Right cardiac atrium (tissue), 5 donors: ENCODE data around the gene MLXIP. TPM values are rescaled to one million over a fixed set of nuclear protein-coding genes. Genes with fewer than 3 reads are reported as not detected.
A peak's percentile ranks its signal among the peaks of the same experiment; 100 is the strongest.

ENCODE experiments used
- ATAC-seq, 2 donors: fragments of 200-7000 bp; cut with Tn5 transposase; one replicate each; pipeline versions ENCODE4 v1.8.0 to v1.9.1; 2020; ENCODE audit warnings: moderate library complexity in 2 of 2, mild to moderate bottlenecking in 1 of 2
- DNase-seq, 3 donors: peaks; one replicate each; pipeline ENCODE4 v3.0.0-alpha.2; 2020
- H3K27ac ChIP-seq: one replicate; pipeline ENCODE4 v1.5.1; 2013; ENCODE audit warnings: mild to moderate bottlenecking, low read length, control low read depth, moderate library complexity
- H3K27me3 ChIP-seq: one replicate; pipeline ENCODE4 v1.6.1; 2013; ENCODE audit not compliant: control insufficient read depth, insufficient read depth
- H3K4me1 ChIP-seq: one replicate; pipeline ENCODE4 v1.6.1; 2013; ENCODE audit warnings: low read length; ENCODE audit not compliant: control insufficient read depth, insufficient read depth
- H3K4me3 ChIP-seq: one replicate; pipeline ENCODE4 v1.5.1; 2013; ENCODE audit warnings: low read length, control low read depth
- H3K9me3 ChIP-seq: one replicate; pipeline ENCODE4 v1.6.1; 2013; ENCODE audit warnings: low read length; ENCODE audit not compliant: control insufficient read depth
- WGBS: extraction: QIAGEN DNeasy Blood & Tissue Kit; methylation state at CpG from one replicate; pipeline ENCODE4 v1.1.7; 2013; 5-methylcytosine and 5-hydroxymethylcytosine counted together
- intact Hi-C, 4 donors: fragments of 100-400 bp; cut with DNase I; formaldehyde crosslinking; loops; one replicate each; pipeline versions ENCODE4 v1.11.0 to v1.14.0; 2022 to 2023
- polyA plus RNA-seq: library from polyadenylated mRNA; stranded (reverse); fragments of 200-250 nt; gene quantifications from one replicate; pipeline ENCODE4 v1.2.3, GENCODE V29; 2013
- total RNA-seq, 4 donors: library from RNA; stranded (reverse); fragmentation: NEBNext Ultra II Directional; extraction: Animal tissue kit (Norgen Biotek cat#: 25700); gene quantifications; one replicate each; pipeline ENCODE4 v1.2.1, GENCODE V29; 2021
- donor health status: healthy with polysubstance abuse.
- donor health status: DM: no; HTN: yes; CAD: no.
- donor health status: DM: no; HTN: no; CAD: no.
- donor health status: DM: no; HTN: yes; CAD: no; lungs with severe emphysema.
- donor health status: DM: yes; HTN: yes; CAD: no.

Gene MLXIP
- total and polyA plus RNA-seq, 5 donors, result 26.4 to 36.0 (median 33.7) TPM

GRCh38 chr12:122189626-122190475, 111.3 kb downstream of the MLXIP start:
- intact Hi-C loops, result no loop called here
- Histone ChIP-seq H3K9me3 (no peaks in the 10 kb centered on the region), H3K4me1 (no peaks in the 10 kb centered on the region), H3K27me3 (no peaks in the 10 kb centered on the region), H3K27ac (no peak overlapping the region), H3K4me3 (no peak overlapping the region)
- DNase-seq (no peak), ATAC-seq (peak in 1 of 2 donors; percentile 17)
- 86% methylated on average over 34 of the region's 34 CpGs for WGBS

GRCh38 chr12:122190842-122191668, 112.5 kb downstream of the MLXIP start:
- ATAC-seq (peak; percentile 65 to 71), DNase-seq (peak; percentile 29 to 71 (median 64))
- Histone ChIP-seq H3K4me3 (no peak overlapping the region), H3K4me1 (no peaks in the 10 kb centered on the region), H3K27me3 (no peaks in the 10 kb centered on the region), H3K27ac (no peak overlapping the region), H3K9me3 (no peaks in the 10 kb centered on the region)
- WGBS, result 65% methylated on average over 18 of the region's 18 CpGs
- intact Hi-C loops, result no loop called here

- no peaks in the 10 kb centered on the region for H3K9me3 ChIP-seq
- no peak overlapping the region for H3K4me3 ChIP-seq
- intact Hi-C loops, result no loop called here
- H3K27me3 ChIP-seq, result no peaks in the 10 kb centered on the region
- no peaks in the 10 kb centered on the region for H3K4me1 ChIP-seq
- WGBS, result 74% methylated on average over 11 of the region's 11 CpGs
- DNase-seq (no peak), ATAC-seq (no peak)
- no peak overlapping the region for H3K27ac ChIP-seq
Measured at GRCh38 chr12:122192441-122192840, 113.9 kb downstream of the MLXIP start.

DNA sequence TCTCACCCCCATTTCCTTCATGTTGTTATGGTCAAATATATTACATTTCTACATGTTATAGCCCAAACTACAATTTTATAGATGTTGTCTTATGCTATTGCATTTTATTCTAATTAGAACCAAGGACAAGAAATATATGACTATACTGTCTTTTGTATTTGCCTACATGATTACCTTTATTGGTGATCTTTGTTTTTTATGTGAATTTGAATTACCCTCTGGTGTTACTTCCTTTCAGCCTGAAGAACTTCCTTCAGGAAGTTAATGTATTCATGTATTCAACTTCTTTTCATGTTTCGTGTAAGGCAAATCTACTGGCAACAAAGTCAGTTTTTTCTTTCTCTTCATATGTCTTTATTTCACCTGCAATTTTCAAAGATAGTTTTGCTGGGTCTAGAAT, 116.2 kb downstream of the MLXIP start:
- 63% methylated on average over 1 of the region's 1 CpG for WGBS
- no peak for ATAC-seq
- no peak overlapping the region for H3K27ac ChIP-seq

GRCh38 chr12:122195405-122195804, 116.8 kb downstream of the MLXIP start:
- no peak for ATAC-seq
- no peak for DNase-seq
- Histone ChIP-seq H3K27me3 (no peaks in the 10 kb centered on the region), H3K9me3 (no peaks in the 10 kb centered on the region), H3K4me1 (no peaks in the 10 kb centered on the region), H3K4me3 (no peak overlapping the region), H3K27ac (no peak overlapping the region)
- WGBS, result 92% methylated on average over 4 of the region's 4 CpGs
- intact Hi-C loops, result no loop called here

More for the DNA sequence above, 116.2 kb downstream of the MLXIP start:
- intact Hi-C loops, result no loop called here
- H3K4me3 ChIP-seq, result no peak overlapping the region
- DNase-seq, result no peak
- H3K4me1 ChIP-seq, result no peaks in the 10 kb centered on the region
- H3K27me3 ChIP-seq, result no peaks in the 10 kb centered on the region
- H3K9me3 ChIP-seq, result no peaks in the 10 kb centered on the region

Other genes with a start within 250 kb of the MLXIP start
- gene HPD, start 219.9 kb upstream of the MLXIP start, total RNA-seq, result 1 to 10 TPM; 1.3 to 5.1 (median 1.4) TPM
- gene HPD, start 219.9 kb upstream of the MLXIP start, polyA plus RNA-seq, result 2.0 TPM
- gene PSMD9, start 190.0 kb upstream of the MLXIP start, total RNA-seq, result 10 to 100 TPM; 33.0 to 35.5 (median 34.0) TPM
- 46.8 TPM for gene PSMD9, start 190.0 kb upstream of the MLXIP start, polyA plus RNA-seq
- under 1 TPM; 0.61 to 0.91 (median 0.75) TPM for gene CFAP251, start 160.2 kb upstream of the MLXIP start, total RNA-seq
- 0.54 TPM for gene CFAP251, start 160.2 kb upstream of the MLXIP start, polyA plus RNA-seq
- 10 to 100 TPM in 3 of 4 donors, 1 to 10 TPM in 1; 9.5 to 13.2 (median 11.8) TPM for gene BCL7A, start 56.9 kb upstream of the MLXIP start, total RNA-seq
- gene BCL7A, start 56.9 kb upstream of the MLXIP start, polyA plus RNA-seq, result 6.7 TPM
- not detected for gene IL31, start 95.5 kb downstream of the MLXIP start, total RNA-seq
- gene IL31, start 95.5 kb downstream of the MLXIP start, polyA plus RNA-seq, result not detected
- gene LRRC43, start 104.4 kb downstream of the MLXIP start, total RNA-seq, result 1 to 10 TPM in 2 of 4 donors, under 1 TPM in 2; 0.69 to 3.1 (median 1.3) TPM
- gene LRRC43, start 104.4 kb downstream of the MLXIP start, polyA plus RNA-seq, result 2.3 TPM
- gene B3GNT4, start 125.0 kb downstream of the MLXIP start, total RNA-seq, result under 1 TPM in 1 of 4 donors, not detected in 3; 0.29 TPM
- gene B3GNT4, start 125.0 kb downstream of the MLXIP start, polyA plus RNA-seq, result 0.36 TPM
- 10 to 100 TPM; 25.0 to 29.3 (median 27.3) TPM for gene DIABLO, start 147.3 kb downstream of the MLXIP start, total RNA-seq
- 31.9 TPM for gene DIABLO, start 147.3 kb downstream of the MLXIP start, polyA plus RNA-seq
- 10 to 100 TPM in 3 of 4 donors, 1 to 10 TPM in 1; 7.8 to 15.2 (median 12.7) TPM for gene VPS33A, start 187.7 kb downstream of the MLXIP start, total RNA-seq
- 7.3 TPM for gene VPS33A, start 187.7 kb downstream of the MLXIP start, polyA plus RNA-seq